HG03097 (cell line): ENCODE data around the gene NUP133.
"Not testable (repeated sequence)": the region's sequence is repeated elsewhere in the genome, so short reads cannot be mapped to it uniquely, and the experiment has no call there.

Experiments used
- ATAC-seq: cut with Tn5 transposase; IDR thresholded peaks from one replicate; pipeline ENCODE4 v1.9.1; 2021; ENCODE audit not compliant: unreplicated experiment, low FRiP score

The NUP133 gene

GRCh38 chr1:229425564-229426159 lies 82.5 kb downstream of the NUP133 start:
- no peak for ATAC-seq

DNA sequence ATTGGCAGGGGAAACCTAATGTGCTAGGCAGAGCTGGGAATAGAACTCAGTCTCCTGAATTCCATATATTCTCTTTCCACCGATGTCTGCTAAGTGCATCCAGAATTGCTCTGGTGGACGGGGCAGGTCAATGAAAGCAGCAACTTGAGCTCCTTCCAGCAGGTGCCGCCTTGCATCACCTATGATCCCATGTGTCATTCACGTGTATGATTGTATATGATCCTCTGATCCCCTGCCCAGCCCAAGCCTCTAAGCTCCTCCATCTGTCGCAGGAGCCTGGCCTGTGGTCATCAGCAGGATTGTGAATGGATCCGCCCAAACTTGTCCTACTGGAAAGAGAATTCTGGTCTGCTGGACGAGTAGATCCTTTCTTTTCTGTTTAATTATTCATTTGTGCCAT lies 87.4 kb downstream of the NUP133 start:
- ATAC-seq = no peak

GRCh38 chr1:229420224-229420623 lies 87.9 kb downstream of the NUP133 start:
- no peak for ATAC-seq

GRCh38 chr1:229418586-229418985 lies 89.6 kb downstream of the NUP133 start:
- ATAC-seq = not testable (repeated sequence)

DNA sequence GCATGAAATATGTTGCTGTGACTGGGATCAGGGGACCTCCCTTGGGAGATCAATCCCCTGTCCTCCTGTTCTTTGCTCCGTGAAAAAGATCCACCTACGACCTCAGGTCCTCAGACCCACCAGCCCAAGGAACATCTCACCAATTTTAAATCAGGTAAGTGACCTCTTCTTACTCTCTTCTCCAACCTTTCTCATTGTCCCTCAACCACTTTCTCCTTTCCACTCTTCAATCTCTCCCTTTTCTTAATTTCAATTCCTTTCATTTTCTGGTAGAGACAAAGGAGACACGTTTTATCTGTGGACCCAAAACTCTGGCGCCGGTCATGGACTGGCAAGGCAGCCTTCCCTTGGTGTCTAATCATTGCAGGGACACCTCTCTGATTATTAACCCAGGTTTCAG lies 95.3 kb downstream of the NUP133 start:
- ATAC-seq = not testable (repeated sequence)

DNA sequence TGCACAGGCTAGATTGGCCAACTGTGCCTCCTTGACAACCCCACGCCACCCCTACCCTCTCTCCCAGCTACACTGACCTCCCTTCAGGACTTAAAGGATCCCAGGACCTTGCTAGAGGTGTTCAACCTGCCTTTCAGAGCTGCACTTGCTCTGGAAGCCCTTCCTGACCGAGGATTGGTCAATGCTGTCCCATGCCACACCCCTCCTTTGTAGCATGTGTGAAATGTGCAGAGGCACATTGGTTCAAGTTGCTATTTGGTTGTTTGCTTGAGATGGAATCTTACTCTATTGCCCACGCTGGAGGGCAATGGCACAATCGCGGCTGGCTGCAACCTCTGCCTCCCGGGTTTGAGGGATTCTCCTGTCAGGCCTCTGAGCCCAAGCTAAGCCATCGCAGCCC lies 96.1 kb downstream of the NUP133 start:
- no peak for ATAC-seq

- ATAC-seq = no peak
These were observed 96.6 kb downstream of the NUP133 start for GRCh38 chr1:229411434-229412055.

GRCh38 chr1:229410692-229411433 lies 97.3 kb downstream of the NUP133 start:
- no peak for ATAC-seq

DNA sequence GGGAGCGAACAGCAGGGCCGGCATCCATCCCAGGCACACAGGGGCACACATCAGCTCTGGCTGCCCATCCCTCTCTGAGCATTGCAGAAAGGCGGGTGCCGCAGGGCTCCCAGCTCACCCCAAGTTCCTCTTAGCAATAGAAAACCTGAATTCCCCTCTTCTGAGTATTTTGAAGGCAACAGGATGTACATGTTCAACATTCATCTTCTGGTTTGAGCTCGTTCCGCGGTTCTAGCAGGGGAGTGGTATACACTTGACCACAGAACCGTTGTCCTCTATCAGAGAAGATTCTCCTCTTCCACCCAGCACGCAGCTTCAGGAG lies 97.8 kb downstream of the NUP133 start:
- ATAC-seq = no peak

GRCh38 chr1:229409616-229410369 lies 98.3 kb downstream of the NUP133 start:
- ATAC-seq = no peak

DNA sequence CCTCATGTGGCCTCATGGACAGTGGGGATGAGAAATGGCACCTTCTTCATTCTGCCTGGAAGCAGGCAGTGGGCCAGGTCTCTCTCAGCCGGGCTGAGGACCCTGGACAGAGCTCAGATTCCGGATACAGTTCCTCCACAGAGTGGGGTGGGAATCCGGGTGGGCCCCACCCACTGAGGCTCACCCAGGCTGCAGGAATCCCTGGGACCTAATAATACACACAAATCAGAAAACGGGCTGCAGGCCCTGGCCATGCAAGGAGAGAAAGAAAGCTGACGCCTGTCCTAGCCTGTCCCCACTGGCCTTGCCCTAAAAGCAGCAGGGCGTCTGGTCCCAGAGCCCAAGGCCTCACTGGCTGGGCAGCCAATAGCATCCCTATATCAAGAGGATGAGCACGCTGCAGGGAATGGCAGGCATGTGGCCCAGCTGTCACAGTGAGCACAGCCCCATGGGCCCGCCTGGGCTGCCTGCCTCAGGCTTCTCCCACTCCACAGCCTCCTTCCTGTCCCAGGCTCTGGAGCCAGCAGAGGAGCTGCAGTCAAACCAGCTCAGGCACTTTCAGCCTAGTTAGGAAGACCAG lies 99.6 kb downstream of the NUP133 start:
- no peak for ATAC-seq

GRCh38 chr1:229407206-229408026 lies 100.7 kb downstream of the NUP133 start:
- ATAC-seq = no peak

- ATAC-seq = no peak
These were observed 101.3 kb downstream of the NUP133 start for GRCh38 chr1:229406798-229407197.

- no peak for ATAC-seq
These were observed 104.6 kb downstream of the NUP133 start for GRCh38 chr1:229403573-229403972.

GRCh38 chr1:229402993-229403392 lies 105.1 kb downstream of the NUP133 start:
- no peak for ATAC-seq

GRCh38 chr1:229402329-229402728 lies 105.8 kb downstream of the NUP133 start:
- ATAC-seq = not testable (repeated sequence)

DNA sequence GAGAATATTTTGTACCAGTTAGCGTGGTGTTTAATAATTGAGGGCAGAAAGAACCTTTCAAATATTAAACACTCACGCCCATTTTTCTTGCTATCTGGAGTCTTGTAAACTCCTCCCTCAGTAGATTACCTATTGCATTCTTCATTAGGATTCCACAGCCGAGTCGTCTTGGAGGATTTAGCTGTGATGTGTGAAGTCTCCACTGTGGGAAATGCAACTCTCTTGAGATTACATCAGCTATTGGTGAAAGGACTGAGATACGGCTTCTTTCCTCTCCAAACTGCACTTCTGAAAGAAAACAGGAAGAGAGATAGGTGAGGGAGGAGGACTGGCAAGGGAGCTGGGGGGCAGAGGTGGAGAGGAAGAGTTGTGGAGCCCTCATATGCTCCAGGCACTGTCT lies 110.4 kb downstream of the NUP133 start:
- ATAC-seq = no peak

DNA sequence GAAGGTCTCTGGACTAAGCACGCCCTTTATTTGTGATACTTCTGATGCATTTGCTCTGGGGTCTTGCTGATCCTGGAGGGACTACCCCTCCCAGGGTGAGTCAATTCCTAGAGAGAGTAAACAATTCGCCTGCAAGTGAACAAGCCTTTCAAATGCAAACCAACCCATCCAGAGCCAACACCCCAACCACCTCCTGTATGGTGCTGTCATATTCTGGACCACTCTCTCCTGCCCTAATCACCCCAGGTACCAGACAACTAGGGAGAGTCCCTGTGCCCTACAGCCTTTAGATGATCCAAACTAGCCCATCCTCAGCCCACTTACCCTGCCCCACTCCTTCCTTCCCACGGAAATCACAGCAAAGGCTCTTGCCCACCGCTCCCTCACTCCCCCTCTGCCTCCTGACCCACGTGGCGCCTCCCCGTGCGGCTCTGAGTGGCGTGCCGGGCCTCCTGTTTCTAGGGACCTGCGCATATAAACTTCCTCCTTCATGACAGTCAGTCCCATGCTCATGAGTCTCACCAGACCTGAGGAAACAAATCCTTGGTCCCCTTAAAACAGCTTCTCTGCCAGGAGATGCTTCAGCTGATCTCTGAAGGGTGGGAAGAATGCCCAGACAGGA lies 111.4 kb downstream of the NUP133 start:
- no peak for ATAC-seq

DNA sequence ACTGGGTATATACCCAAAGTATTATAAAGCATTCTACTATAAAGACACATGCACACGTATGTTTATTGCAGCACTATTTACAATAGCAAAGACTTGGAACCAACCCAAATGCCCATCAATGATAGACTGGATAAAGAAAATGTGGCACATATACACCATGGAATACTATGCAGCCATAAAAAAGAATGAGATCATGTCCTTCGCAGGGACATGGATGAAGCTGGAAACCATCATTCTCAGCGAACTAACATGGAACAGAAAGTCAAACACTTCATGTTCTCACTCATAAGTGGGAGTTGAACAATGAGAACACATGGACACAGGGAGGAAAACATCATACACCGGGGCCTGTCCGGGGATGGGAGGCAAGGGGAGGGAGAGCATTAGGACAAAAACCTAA lies 113.6 kb downstream of the NUP133 start:
- not testable (repeated sequence) for ATAC-seq

DNA sequence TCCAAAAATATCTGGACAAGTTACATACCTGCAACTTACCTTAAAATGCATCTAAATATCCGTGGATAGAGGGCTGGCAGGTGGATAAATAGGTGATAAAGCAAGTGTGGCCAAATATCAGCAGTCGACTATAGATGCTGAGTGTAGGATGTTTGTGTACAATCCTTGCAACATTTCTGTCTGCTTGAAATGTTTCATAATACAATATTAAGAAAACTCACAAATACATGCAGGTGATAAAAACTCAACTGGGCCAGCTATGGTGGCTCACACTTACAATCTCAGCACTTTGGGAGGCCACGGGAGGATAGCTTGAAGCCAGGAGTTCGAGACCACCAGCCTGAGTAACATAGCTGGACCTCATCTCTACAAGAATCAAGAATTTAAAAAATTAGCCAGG lies 115.2 kb downstream of the NUP133 start:
- ATAC-seq = no peak
